ENCODE data around the gene BNIP1. TPM values are rescaled to one million over a fixed set of nuclear protein-coding genes. Genes with fewer than 3 reads are reported as not detected.
A peak's percentile ranks its signal among the peaks of the same experiment; 100 is the strongest.

Gene BNIP1
- total RNA-seq, result 10 to 100 TPM in 1 of 2 donors, 1 to 10 TPM in 1; 7.2 to 11.6 TPM

- Histone ChIP-seq H3K36me3 (peaks cover 9% of the 10 kb centered on the region), H3K9me3 (no peaks in the 10 kb centered on the region), H3K4me3 (peak within 1 kb of the TSS; percentile 80 to 90), H3K27ac (peak within 1 kb of the TSS; percentile 88 to 93), H3K4me1 (peaks cover 0 to 7% of the 10 kb centered on the region in 2 donors), H3K27me3 (no peaks in the 10 kb centered on the region)
- peak; percentile 88 to 91 for TF ChIP-seq CTCF (IDR thresholded peaks at IDR 0.05)
- peak; percentile 92 for DNase-seq (ENCODE audit: low spot score)
Measured at GRCh38 chr5:173144200-173145176, at the start of gene BNIP1. TSS of gene BNIP1 (plus strand) at chr5:173144531. CDS start at chr5:173144546, 15 bp downstream.

- Histone ChIP-seq H3K27ac (no peak overlapping the region), H3K36me3 (no peaks in the 10 kb centered on the region), H3K4me3 (no peak overlapping the region), H3K27me3 (no peaks in the 10 kb centered on the region), H3K4me1 (peaks cover 0 to 17% of the 10 kb centered on the region in 2 donors), H3K9me3 (no peaks in the 10 kb centered on the region)
- no peak for DNase-seq (ENCODE audit: low spot score)
- no peak for TF ChIP-seq CTCF (IDR thresholded peaks at IDR 0.05)
Measured at GRCh38 chr5:173098787-173099186, 45.5 kb upstream of the BNIP1 start.

GRCh38 chr5:173099461-173099860, 44.9 kb upstream of the BNIP1 start:
- no peaks in the 10 kb centered on the region for H3K27me3 ChIP-seq
- no peak for DNase-seq (ENCODE audit: low spot score)
- H3K4me1 ChIP-seq, result peaks cover 0 to 11% of the 10 kb centered on the region in 2 donors
- H3K4me3 ChIP-seq, result no peak overlapping the region
- H3K27ac ChIP-seq, result no peak overlapping the region
- TF ChIP-seq CTCF (IDR thresholded peaks at IDR 0.05), result no peak
- H3K9me3 ChIP-seq, result no peaks in the 10 kb centered on the region
- H3K36me3 ChIP-seq, result no peaks in the 10 kb centered on the region

- TF ChIP-seq CTCF (IDR thresholded peaks at IDR 0.05), result no peak
- Histone ChIP-seq H3K27me3 (no peaks in the 10 kb centered on the region), H3K36me3 (no peaks in the 10 kb centered on the region), H3K9me3 (no peaks in the 10 kb centered on the region), H3K4me1 (peaks cover 0 to 6% of the 10 kb centered on the region in 2 donors), H3K4me3 (no peak overlapping the region), H3K27ac (no peak overlapping the region)
- no peak for DNase-seq (ENCODE audit: low spot score)
Measured at GRCh38 chr5:173101245-173101644, 43.1 kb upstream of the BNIP1 start.

GRCh38 chr5:173103411-173103810, 40.9 kb upstream of the BNIP1 start:
- H3K27ac ChIP-seq, result no peak overlapping the region
- H3K27me3 ChIP-seq, result no peaks in the 10 kb centered on the region
- no peak overlapping the region for H3K4me3 ChIP-seq
- peaks cover under 1% of the 10 kb centered on the region for H3K36me3 ChIP-seq
- TF ChIP-seq CTCF (IDR thresholded peaks at IDR 0.05), result no peak
- DNase-seq (ENCODE audit: low spot score), result no peak
- peaks cover 0 to 6% of the 10 kb centered on the region in 2 donors for H3K4me1 ChIP-seq
- H3K9me3 ChIP-seq, result no peaks in the 10 kb centered on the region

All from right atrium auricular region (tissue), 2 donors.